HG02623 (cell line): ENCODE results near the gene DDX10.

ENCODE experiments used
- ATAC-seq: cut with Tn5 transposase; IDR thresholded peaks from one replicate; pipeline ENCODE4 v1.9.1; 2021; ENCODE audit warnings: moderate library complexity; ENCODE audit not compliant: unreplicated experiment

Gene DDX10

GRCh38 chr11:108967571-108967970, 302.7 kb downstream of the DDX10 start:
- no peak for ATAC-seq

- no peak for ATAC-seq
Observed at GRCh38 chr11:108970221-108970991, 305.5 kb downstream of the DDX10 start.

GRCh38 chr11:108973402-108974162, 308.7 kb downstream of the DDX10 start:
- ATAC-seq: no peak

GRCh38 chr11:108975026-108975425, 310.2 kb downstream of the DDX10 start:
- ATAC-seq: no peak

- no peak for ATAC-seq
Observed at GRCh38 chr11:108975641-108976071, 310.8 kb downstream of the DDX10 start.

GRCh38 chr11:108983636-108984420, 319.0 kb downstream of the DDX10 start:
- no peak for ATAC-seq

GRCh38 chr11:108984523-108984922, 319.7 kb downstream of the DDX10 start:
- ATAC-seq: no peak

- no peak for ATAC-seq
Observed at GRCh38 chr11:108985236-108985944, 320.5 kb downstream of the DDX10 start.

- no peak for ATAC-seq
Observed at GRCh38 chr11:108985945-108986279, 321.0 kb downstream of the DDX10 start.
